Progenitor cell of endocrine pancreas (in vitro differentiated cells): Measurements from ENCODE around the gene AQP10. TPM values are rescaled to one million over a fixed set of nuclear protein-coding genes. Genes with fewer than 3 reads are reported as not detected.
"Not testable (repeated sequence)": the region's sequence is repeated elsewhere in the genome, so short reads cannot be mapped to it uniquely, and the experiment has no call there.

Experiments
- DNase-seq: peaks from one replicate; pipeline ENCODE4 v3.0.0; 2021; ENCODE audit warnings: low spot score; ENCODE audit not compliant: unreplicated experiment
- H3K27ac Mint-ChIP-seq: 2 replicates; pipeline ENCODE4 v1.8.0; 2021; ENCODE audit warnings: mild to moderate bottlenecking, moderate library complexity, mixed read lengths
- H3K27me3 Mint-ChIP-seq: 2 replicates; pipeline ENCODE4 v1.8.0; 2021; ENCODE audit warnings: mixed read lengths
- H3K36me3 Mint-ChIP-seq: 2 replicates; pipeline ENCODE4 v1.8.0; 2022; ENCODE audit warnings: mixed read lengths; ENCODE audit not compliant: insufficient read depth
- H3K4me1 Mint-ChIP-seq: 2 replicates; pipeline ENCODE4 v1.8.0; 2021; ENCODE audit warnings: low read depth, mixed read lengths
- H3K4me3 Mint-ChIP-seq: 2 replicates; pipeline ENCODE4 v1.8.0; 2021; ENCODE audit warnings: low read depth, mild to moderate bottlenecking, moderate library complexity, mixed read lengths
- H3K9me3 Mint-ChIP-seq: 2 replicates; pipeline ENCODE4 v1.8.0; 2021; ENCODE audit warnings: low read depth, mixed read lengths
- total RNA-seq: library from RNA; stranded (reverse); gene quantifications from 2 replicates; pipeline ENCODE4 v1.2.1, GENCODE V29; 2021
- TF ChIP-seq, protein P1 (sequence below): fragments of 200-600 bp; sonication (generic); IDR thresholded peaks from one replicate; pipeline ENCODE4 v1.5.0; 2021; ENCODE audit warnings: antibody characterized with exemption, mild to moderate bottlenecking; ENCODE audit not compliant: unreplicated experiment

The AQP10 gene
- total RNA-seq, 1 donor from 2014 or later = 0.96 TPM

- DNase-seq = no peak
- Mint-ChIP-seq H3K9me3 (peaks cover 4% of the 10 kb centered on the region), H3K4me3 (no peak overlapping the region), H3K27ac (no peak overlapping the region), H3K4me1 (no peaks in the 10 kb centered on the region), H3K27me3 (no peaks in the 10 kb centered on the region), H3K36me3 (no peaks in the 10 kb centered on the region)
- TF ChIP-seq, protein P1, sequence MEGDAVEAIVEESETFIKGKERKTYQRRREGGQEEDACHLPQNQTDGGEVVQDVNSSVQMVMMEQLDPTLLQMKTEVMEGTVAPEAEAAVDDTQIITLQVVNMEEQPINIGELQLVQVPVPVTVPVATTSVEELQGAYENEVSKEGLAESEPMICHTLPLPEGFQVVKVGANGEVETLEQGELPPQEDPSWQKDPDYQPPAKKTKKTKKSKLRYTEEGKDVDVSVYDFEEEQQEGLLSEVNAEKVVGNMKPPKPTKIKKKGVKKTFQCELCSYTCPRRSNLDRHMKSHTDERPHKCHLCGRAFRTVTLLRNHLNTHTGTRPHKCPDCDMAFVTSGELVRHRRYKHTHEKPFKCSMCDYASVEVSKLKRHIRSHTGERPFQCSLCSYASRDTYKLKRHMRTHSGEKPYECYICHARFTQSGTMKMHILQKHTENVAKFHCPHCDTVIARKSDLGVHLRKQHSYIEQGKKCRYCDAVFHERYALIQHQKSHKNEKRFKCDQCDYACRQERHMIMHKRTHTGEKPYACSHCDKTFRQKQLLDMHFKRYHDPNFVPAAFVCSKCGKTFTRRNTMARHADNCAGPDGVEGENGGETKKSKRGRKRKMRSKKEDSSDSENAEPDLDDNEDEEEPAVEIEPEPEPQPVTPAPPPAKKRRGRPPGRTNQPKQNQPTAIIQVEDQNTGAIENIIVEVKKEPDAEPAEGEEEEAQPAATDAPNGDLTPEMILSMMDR = no peak
Measured at GRCh38 chr1:154371436-154371835, 50.5 kb downstream of the AQP10 start.

GRCh38 chr1:154373777-154374357 lies 53.0 kb downstream of the AQP10 start:
- H3K4me1 Mint-ChIP-seq = not testable (repeated sequence)

More at GRCh38 chr1:154373777-154374357, 53.0 kb downstream of the AQP10 start:
- H3K27ac Mint-ChIP-seq, H3K9me3 Mint-ChIP-seq, H3K27me3 Mint-ChIP-seq, DNase-seq, H3K4me3 Mint-ChIP-seq, H3K36me3 Mint-ChIP-seq: not testable (repeated sequence)

Other genes with a start within 250 kb of the AQP10 start
- 0.05 and 0.07 TPM in 2 replicates for gene NUP210L, start 166.0 kb upstream of the AQP10 start, total RNA-seq
- gene TPM3, start 129.0 kb upstream of the AQP10 start, total RNA-seq = 298 and 304 TPM in 2 replicates
- not detected in 2 replicates for gene CFAP141, start 114.8 kb upstream of the AQP10 start, total RNA-seq
- 263 and 268 TPM in 2 replicates for gene UBAP2L, start 100.1 kb upstream of the AQP10 start, total RNA-seq
- gene HAX1, start 48.5 kb upstream of the AQP10 start, total RNA-seq = 51.0 and 52.3 TPM in 2 replicates
- 45.9 and 47.4 TPM in 2 replicates for gene ATP8B2, start 4.4 kb downstream of the AQP10 start, total RNA-seq
- 2.0 and 3.1 TPM in 2 replicates for gene IL6R, start 84.2 kb downstream of the AQP10 start, total RNA-seq
- not detected in 2 replicates for gene TDRD10, start 181.1 kb downstream of the AQP10 start, total RNA-seq
- not detected in 2 replicates for gene SHE, start 181.3 kb downstream of the AQP10 start, total RNA-seq
- 77.2 and 88.3 TPM in 2 replicates for gene UBE2Q1, start 237.6 kb downstream of the AQP10 start, total RNA-seq
- gene CHRNB2, start 246.7 kb downstream of the AQP10 start, total RNA-seq = 2.7 and 3.2 TPM in 2 replicates